Inferior parietal cortex (tissue), 1 donor: Measurements from ENCODE around the gene EPHB1.
"Not testable (repeated sequence)": the region's sequence is repeated elsewhere in the genome, so short reads cannot be mapped to it uniquely, and the experiment has no call there.

Experiments
- DNase-seq: peaks from one replicate; pipeline ENCODE4 v3.0.0-alpha.2; 2016; ENCODE audit errors: extremely low spot score

EPHB1 gene

GRCh38 chr3:135005616-135006015 lies 210.6 kb downstream of the EPHB1 start:
- not testable (repeated sequence) for DNase-seq

GRCh38 chr3:135007607-135008006 lies 212.5 kb downstream of the EPHB1 start:
- no peak for DNase-seq

GRCh38 chr3:135008326-135008725 lies 213.3 kb downstream of the EPHB1 start:
- DNase-seq: no peak

GRCh38 chr3:135009014-135009413 lies 214.0 kb downstream of the EPHB1 start:
- no peak for DNase-seq

- DNase-seq: no peak
Observed at GRCh38 chr3:135012101-135012500, 217.0 kb downstream of the EPHB1 start.

- no peak for DNase-seq
Observed at GRCh38 chr3:135013206-135013605, 218.1 kb downstream of the EPHB1 start.

- DNase-seq: no peak
Observed at GRCh38 chr3:135014566-135014965, 219.5 kb downstream of the EPHB1 start.

GRCh38 chr3:135017003-135017893 lies 222.2 kb downstream of the EPHB1 start:
- no peak for DNase-seq

- no peak for DNase-seq
Observed at GRCh38 chr3:135018149-135018923, 223.3 kb downstream of the EPHB1 start.

GRCh38 chr3:135020181-135020580 lies 225.1 kb downstream of the EPHB1 start:
- no peak for DNase-seq

- no peak for DNase-seq
Observed at GRCh38 chr3:135023996-135024658, 229.1 kb downstream of the EPHB1 start.

GRCh38 chr3:135030768-135031615 lies 235.9 kb downstream of the EPHB1 start:
- DNase-seq: not testable (repeated sequence)

GRCh38 chr3:135033737-135034136 lies 238.7 kb downstream of the EPHB1 start:
- DNase-seq: no peak

- no peak for DNase-seq
Observed at GRCh38 chr3:135034291-135034768, 239.3 kb downstream of the EPHB1 start.

- no peak for DNase-seq
Observed at GRCh38 chr3:135034891-135035440, 239.9 kb downstream of the EPHB1 start.

- DNase-seq: no peak
Observed at GRCh38 chr3:135038186-135038585, 243.1 kb downstream of the EPHB1 start.

GRCh38 chr3:135039536-135039935 lies 244.5 kb downstream of the EPHB1 start:
- not testable (repeated sequence) for DNase-seq

GRCh38 chr3:135040321-135041240 lies 245.5 kb downstream of the EPHB1 start:
- DNase-seq: no peak

- DNase-seq: no peak
Observed at GRCh38 chr3:135041601-135042000, 246.5 kb downstream of the EPHB1 start.

- no peak for DNase-seq
Observed at GRCh38 chr3:135047061-135047460, 252.0 kb downstream of the EPHB1 start.
